OCI-LY7 (cell line): ENCODE data around the gene CHRM3.

Experiments
- CTCF ChIP-seq: fragments of 200-600 bp; sonication (generic); conservative IDR thresholded peaks from 2 replicates; pipeline ENCODE4 v1.5.1; 2014; ENCODE audit warnings: mild to moderate bottlenecking, antibody characterized with exemption, low read length, moderate library complexity, mixed read lengths
- EZH2phosphoT487 ChIP-seq: fragments of 200-600 bp; sonication (generic); IDR thresholded peaks from 2 replicates; pipeline ENCODE4 v1.6.1; 2018; ENCODE audit warnings: low read depth, borderline replicate concordance, mild to moderate bottlenecking, mixed run types, antibody characterized with exemption, low read length, moderate library complexity, mixed read lengths

- TF ChIP-seq CTCF = no peak
- no peak for TF ChIP-seq EZH2phosphoT487
Observed at GRCh38 chr1:239429163-239429562, 42.8 kb downstream of the CHRM3 start.
